A673 (cell line): ENCODE data around the gene PKDREJ. TPM values are rescaled to one million over a fixed set of nuclear protein-coding genes. Genes with fewer than 3 reads are reported as not detected.

Experiments used
- BruUV-seq: library from RNA; stranded (reverse); fragments of 400-500 nt; replicated peaks from 2 replicates; lab custom pipeline; 2021; lab: Mats Ljungman, UMichigan
- CTCF ChIA-PET: fragments of 300-600 bp; sonication (Branson Sonifier 250); formaldehyde crosslinking; loops from one replicate; lab custom pipeline; 2022; ENCODE audit warnings: antibody characterized with exemption; lab: Charles Lee
- POLR2A ChIA-PET: fragments of 300-600 bp; sonication (Branson Sonifier 250); formaldehyde crosslinking; loops from one replicate; lab custom pipeline; 2022; ENCODE audit warnings: antibody characterized with exemption; ENCODE audit not compliant: low non-redundant PET; lab: Charles Lee
- DNase-seq: peaks from one replicate; pipeline ENCODE4 v3.0.0-alpha.2; 2015; ENCODE audit warnings: low spot score
- H3K27ac ChIP-seq: fragments of 200-600 bp; sonication (generic); 2 replicates; pipeline ENCODE4 v1.5.1; 2016; ENCODE audit warnings: mixed run types, low read depth, mild to moderate bottlenecking, mixed read lengths, antibody characterized with exemption, low read length; ENCODE audit not compliant: poor library complexity, severe bottlenecking
- H3K27me3 ChIP-seq: fragments of 200-600 bp; sonication (generic); replicated peaks from 2 replicates; pipeline ENCODE4 v1.6.1; 2017; ENCODE audit warnings: mixed run types, low read depth, mild to moderate bottlenecking, mixed read lengths, antibody characterized with exemption, low read length; ENCODE audit not compliant: insufficient read depth, poor library complexity
- H3K36me3 ChIP-seq: fragments of 200-600 bp; sonication (generic); 2 replicates; pipeline ENCODE4 v1.6.1; 2016; ENCODE audit warnings: mixed run types, mild to moderate bottlenecking, mixed read lengths, antibody characterized with exemption, low read length; ENCODE audit not compliant: insufficient read depth, poor library complexity, severe bottlenecking
- H3K4me1 ChIP-seq: fragments of 200-600 bp; sonication (generic); 2 replicates; pipeline ENCODE4 v1.6.1; 2017; ENCODE audit warnings: mixed run types, mild to moderate bottlenecking, mixed read lengths, antibody characterized with exemption, low read length; ENCODE audit not compliant: insufficient read depth, poor library complexity, severe bottlenecking
- H3K4me3 ChIP-seq: fragments of 200-600 bp; sonication (generic); 2 replicates; pipeline ENCODE4 v1.5.1; 2016; ENCODE audit warnings: low read depth, mixed run types, mild to moderate bottlenecking, mixed read lengths, low read length; ENCODE audit not compliant: poor library complexity, severe bottlenecking
- H3K9me3 ChIP-seq: fragments of 200-600 bp; sonication (generic); 2 replicates; pipeline ENCODE4 v1.6.1; 2016; ENCODE audit warnings: mixed run types, low read depth, mild to moderate bottlenecking, mixed read lengths, antibody characterized with exemption, low read length; ENCODE audit not compliant: poor library complexity, severe bottlenecking
- CTCF ChIP-seq: fragments of 300-800, 200-600 bp; sonication (generic); conservative IDR thresholded peaks from 2 replicates; pipeline ENCODE4 v1.5.1; 2017; ENCODE audit warnings: low read depth, mild to moderate bottlenecking, antibody characterized with exemption, low read length, moderate library complexity, mixed read lengths
- EZH2 ChIP-seq: fragments of 200-600 bp; sonication (generic); IDR thresholded peaks from 2 replicates; pipeline ENCODE4 v1.6.1; 2017; ENCODE audit warnings: borderline replicate concordance, low read depth, mild to moderate bottlenecking, mixed read lengths, antibody characterized with exemption, low read length; ENCODE audit not compliant: poor library complexity, severe bottlenecking
- intact Hi-C: fragments of 100-400 bp; cut with micrococcal nuclease; formaldehyde crosslinking; loops from one replicate; pipeline ENCODE4 v1.10.0; 2022; ENCODE audit not compliant: unreplicated experiment
- total RNA-seq: library from RNA; stranded (reverse); gene quantifications from 2 replicates; pipeline ENCODE4 v1.2.3, GENCODE V29; 2021

Gene PKDREJ
- total RNA-seq, 1 experiment from 2014 or later = not detected

GRCh38 chr22:46286006-46286405 lies 22.9 kb upstream of the PKDREJ start:
- H3K4me1 ChIP-seq = no peaks in the 10 kb centered on the region
- intact Hi-C loops = no loop called here
- peaks cover 5% of the 10 kb centered on the region for H3K36me3 ChIP-seq
- TF ChIP-seq CTCF = no peak
- no peak for TF ChIP-seq EZH2
- DNase-seq = no peak
- no peak overlapping the region for H3K4me3 ChIP-seq
- ChIA-PET POLR2A (no interaction called here), CTCF (no interaction called here)
- no peaks in the 10 kb centered on the region for H3K9me3 ChIP-seq
- no peaks in the 10 kb centered on the region for H3K27me3 ChIP-seq
- BruUV-seq = no TSS peak
- no peak overlapping the region for H3K27ac ChIP-seq

DNA sequence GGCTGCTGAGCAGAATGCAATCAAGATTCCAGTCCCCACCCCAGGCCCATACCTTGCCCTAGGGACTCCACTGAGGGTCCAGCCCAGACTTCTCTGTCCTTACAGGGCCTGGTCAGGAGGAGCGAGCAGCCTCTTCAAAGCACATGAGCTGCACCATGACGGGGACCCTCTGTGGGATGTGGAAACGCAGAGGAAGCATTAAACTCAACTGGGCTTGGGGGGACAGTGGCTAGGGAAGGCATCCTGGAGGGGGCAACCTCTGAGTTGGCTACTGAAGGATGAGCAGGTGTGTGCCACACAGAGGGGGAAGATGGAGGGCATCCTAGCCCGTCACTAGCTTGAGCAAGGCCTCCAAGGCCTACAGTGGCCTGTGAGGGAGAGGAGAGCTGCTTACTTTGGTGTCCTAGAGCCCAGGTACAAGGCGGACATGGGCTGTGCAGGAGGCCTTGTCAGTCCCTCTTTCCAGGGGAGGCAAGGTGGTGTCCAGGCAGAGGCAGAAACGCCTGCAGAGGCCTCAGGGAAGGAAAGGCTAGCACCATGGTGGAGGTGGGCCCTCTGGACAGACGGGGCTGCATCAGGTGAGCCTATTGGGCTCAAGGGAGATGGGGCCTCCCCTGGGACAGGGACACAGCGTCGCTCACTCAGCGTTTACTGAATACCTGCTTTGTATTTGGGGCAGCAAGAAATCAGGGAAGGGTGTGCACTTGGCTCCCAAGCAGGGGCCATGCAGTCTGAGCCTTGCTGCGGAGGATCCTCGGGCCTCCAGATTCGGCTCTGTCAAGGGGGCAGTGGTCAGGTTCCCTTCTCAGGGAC lies 18.9 kb upstream of the PKDREJ start:
- no peaks in the 10 kb centered on the region for H3K4me1 ChIP-seq
- H3K27me3 ChIP-seq = no peaks in the 10 kb centered on the region
- no TSS peak for BruUV-seq
- ChIA-PET POLR2A (no interaction called here), CTCF (interaction anchor here (0.6 kb wide), 1 partner anchor 252 kb away, joined by 3 read pairs; no protein-coding TSS in a partner anchor)
- H3K27ac ChIP-seq = no peak overlapping the region
- no peak for DNase-seq
- no peaks in the 10 kb centered on the region for H3K9me3 ChIP-seq
- peaks cover 5% of the 10 kb centered on the region for H3K36me3 ChIP-seq
- no peak overlapping the region for H3K4me3 ChIP-seq
- TF ChIP-seq EZH2 (no peak), CTCF (no peak)
- intact Hi-C loops = no loop called here

GRCh38 chr22:46280999-46281623 lies 18.0 kb upstream of the PKDREJ start:
- no TSS peak for BruUV-seq
- POLR2A ChIA-PET = no interaction called here
- CTCF ChIA-PET = no interaction called here

More at GRCh38 chr22:46280999-46281623, 18.0 kb upstream of the PKDREJ start:
- no peak for DNase-seq
- intact Hi-C loops = no loop called here
- Histone ChIP-seq H3K4me3 (no peak overlapping the region), H3K9me3 (no peaks in the 10 kb centered on the region), H3K27ac (no peak overlapping the region), H3K27me3 (no peaks in the 10 kb centered on the region), H3K4me1 (no peaks in the 10 kb centered on the region), H3K36me3 (peaks cover 5% of the 10 kb centered on the region)
- TF ChIP-seq EZH2 (no peak), CTCF (no peak)
